Measurements from ENCODE around the gene FAXC.

Gene FAXC

DNA sequence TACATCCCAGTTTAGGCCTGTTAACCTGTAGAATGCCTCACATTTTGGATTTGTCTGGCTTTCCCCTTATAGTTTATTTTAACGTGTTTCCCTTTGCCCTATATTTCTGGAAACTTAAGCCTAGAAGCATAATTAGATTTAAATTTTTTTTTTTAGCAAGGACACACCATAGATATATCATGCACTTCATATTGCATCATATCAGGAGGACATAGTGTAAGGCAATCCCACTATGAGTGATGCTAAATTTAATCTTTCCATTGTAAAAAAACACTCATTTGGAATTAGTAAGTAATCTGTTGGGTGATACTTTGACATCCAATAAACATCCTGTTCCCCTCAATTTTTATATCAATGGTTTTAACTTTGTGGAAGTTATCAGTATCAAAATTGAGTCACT, 10.3 kb upstream of the FAXC start:
- H3K27me3 ChIP-seq (ENCODE audit: insufficient read depth, low read depth, severe bottlenecking), result no peaks in the 10 kb centered on the region
- no peak for DNase-seq
- H3K36me3 ChIP-seq, result no peaks in the 10 kb centered on the region
- no peak overlapping the region for H3K27ac ChIP-seq
- no peak overlapping the region for H3K4me3 ChIP-seq (ENCODE audit: low read depth, low read length)
- no peaks in the 10 kb centered on the region for H3K9me3 ChIP-seq (ENCODE audit: severe bottlenecking)
- TF ChIP-seq, protein P1, sequence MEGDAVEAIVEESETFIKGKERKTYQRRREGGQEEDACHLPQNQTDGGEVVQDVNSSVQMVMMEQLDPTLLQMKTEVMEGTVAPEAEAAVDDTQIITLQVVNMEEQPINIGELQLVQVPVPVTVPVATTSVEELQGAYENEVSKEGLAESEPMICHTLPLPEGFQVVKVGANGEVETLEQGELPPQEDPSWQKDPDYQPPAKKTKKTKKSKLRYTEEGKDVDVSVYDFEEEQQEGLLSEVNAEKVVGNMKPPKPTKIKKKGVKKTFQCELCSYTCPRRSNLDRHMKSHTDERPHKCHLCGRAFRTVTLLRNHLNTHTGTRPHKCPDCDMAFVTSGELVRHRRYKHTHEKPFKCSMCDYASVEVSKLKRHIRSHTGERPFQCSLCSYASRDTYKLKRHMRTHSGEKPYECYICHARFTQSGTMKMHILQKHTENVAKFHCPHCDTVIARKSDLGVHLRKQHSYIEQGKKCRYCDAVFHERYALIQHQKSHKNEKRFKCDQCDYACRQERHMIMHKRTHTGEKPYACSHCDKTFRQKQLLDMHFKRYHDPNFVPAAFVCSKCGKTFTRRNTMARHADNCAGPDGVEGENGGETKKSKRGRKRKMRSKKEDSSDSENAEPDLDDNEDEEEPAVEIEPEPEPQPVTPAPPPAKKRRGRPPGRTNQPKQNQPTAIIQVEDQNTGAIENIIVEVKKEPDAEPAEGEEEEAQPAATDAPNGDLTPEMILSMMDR (IDR thresholded peaks at IDR 0.05; ENCODE audit: low read depth, low read length), result no peak

DNA sequence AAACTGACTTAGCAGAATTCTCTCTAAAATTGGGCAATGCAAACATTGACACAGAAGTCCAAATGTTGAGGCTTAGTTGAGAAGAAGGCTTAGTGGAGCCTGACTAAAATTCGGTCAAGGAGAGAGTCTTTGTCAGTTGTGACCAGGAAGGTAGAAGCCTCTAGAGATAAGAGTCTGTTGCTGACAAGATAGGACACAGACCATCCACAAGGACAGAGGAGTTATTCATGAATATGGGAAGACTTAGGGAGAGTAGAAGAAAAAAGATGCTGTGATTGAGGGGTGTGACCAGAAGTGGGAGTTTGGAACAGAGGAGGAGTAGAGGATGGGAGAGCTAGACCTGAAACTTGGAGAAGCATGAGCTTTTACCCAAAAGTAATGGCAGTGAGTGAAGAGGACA, 7.2 kb upstream of the FAXC start:
- TF ChIP-seq, protein P1 (IDR thresholded peaks at IDR 0.05; ENCODE audit: low read depth, low read length), result no peak
- no peak overlapping the region for H3K27ac ChIP-seq
- no peak overlapping the region for H3K4me3 ChIP-seq (ENCODE audit: low read depth, low read length)
- no peaks in the 10 kb centered on the region for H3K36me3 ChIP-seq
- DNase-seq, result no peak
- no peaks in the 10 kb centered on the region for H3K9me3 ChIP-seq (ENCODE audit: severe bottlenecking)
- no peaks in the 10 kb centered on the region for H3K27me3 ChIP-seq (ENCODE audit: insufficient read depth, low read depth, severe bottlenecking)

DNA sequence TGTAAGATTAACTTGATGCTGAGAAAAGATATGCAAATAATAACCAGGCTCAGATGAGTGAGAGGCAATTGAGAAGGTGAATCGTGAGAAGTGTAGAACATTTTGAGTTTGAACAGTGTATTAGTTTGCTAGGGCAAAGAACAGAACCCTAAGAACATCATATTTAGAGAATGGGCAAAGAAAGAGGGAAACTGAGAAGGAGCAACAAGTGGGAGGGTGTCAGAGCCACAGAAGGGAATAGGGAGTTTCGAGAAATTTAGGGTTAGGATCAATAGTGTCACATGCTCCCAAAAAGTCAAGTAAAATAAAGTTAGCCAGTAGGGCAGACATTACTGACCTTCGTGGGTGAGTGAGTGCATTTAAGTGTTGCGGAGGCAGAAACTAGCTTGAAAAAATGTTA, 5.5 kb upstream of the FAXC start:
- TF ChIP-seq, protein P1 (IDR thresholded peaks at IDR 0.05; ENCODE audit: low read depth, low read length), result no peak
- DNase-seq, result no peak
- Histone ChIP-seq H3K9me3 (ENCODE audit: severe bottlenecking) (no peaks in the 10 kb centered on the region), H3K4me3 (ENCODE audit: low read depth, low read length) (no peak overlapping the region), H3K27me3 (ENCODE audit: insufficient read depth, low read depth, severe bottlenecking) (no peaks in the 10 kb centered on the region), H3K27ac (no peak overlapping the region), H3K36me3 (no peaks in the 10 kb centered on the region)

DNA sequence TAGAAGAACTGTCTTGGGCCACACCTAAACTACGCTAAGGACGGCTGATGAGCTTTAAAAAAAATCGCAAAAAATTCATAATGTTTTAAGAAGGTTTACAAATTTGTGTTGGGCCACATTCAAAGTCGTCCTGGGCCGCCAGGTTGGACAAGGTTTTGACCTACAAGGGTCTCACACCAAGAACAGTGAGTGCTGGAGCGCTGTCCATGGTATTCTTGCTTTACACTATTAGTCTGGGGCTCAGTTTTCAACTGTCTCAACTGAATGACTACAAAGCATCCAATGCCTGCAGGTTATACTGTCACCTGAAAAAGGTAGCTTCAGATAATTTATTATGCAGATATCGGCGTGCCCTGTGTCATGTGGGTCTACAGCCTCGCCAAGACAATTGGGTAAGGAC, 3.7 kb upstream of the FAXC start:
- H3K4me3 ChIP-seq (ENCODE audit: low read depth, low read length), result no peak overlapping the region
- no peak overlapping the region for H3K27ac ChIP-seq
- H3K27me3 ChIP-seq (ENCODE audit: insufficient read depth, low read depth, severe bottlenecking), result no peaks in the 10 kb centered on the region
- no peak for DNase-seq
- no peaks in the 10 kb centered on the region for H3K36me3 ChIP-seq
- H3K9me3 ChIP-seq (ENCODE audit: severe bottlenecking), result no peaks in the 10 kb centered on the region
- TF ChIP-seq, protein P1 (IDR thresholded peaks at IDR 0.05; ENCODE audit: low read depth, low read length), result no peak

DNA sequence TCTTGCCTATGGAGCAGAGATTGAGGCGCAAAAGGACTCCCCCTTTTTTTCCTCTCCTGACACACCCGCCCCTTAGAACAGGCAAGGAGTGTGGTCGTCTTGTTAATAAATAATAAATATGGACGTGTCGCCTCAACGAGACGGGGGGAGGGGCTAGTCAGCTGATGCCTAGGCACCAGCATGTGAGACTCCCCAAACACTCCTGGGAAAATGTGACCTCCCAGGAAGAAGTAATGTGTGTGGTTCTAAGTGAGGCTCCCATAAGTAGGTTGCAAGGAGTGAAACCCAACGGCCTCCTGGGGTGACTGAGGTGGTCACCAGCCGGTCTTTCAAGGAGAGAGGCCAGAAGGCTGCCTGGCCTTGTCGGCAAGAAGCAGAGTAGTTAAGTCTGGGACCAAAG, 1.1 kb upstream of the FAXC start:
- TF ChIP-seq, protein P1 (IDR thresholded peaks at IDR 0.05; ENCODE audit: low read depth, low read length), result no peak
- Histone ChIP-seq H3K27ac (no peak overlapping the region), H3K27me3 (ENCODE audit: insufficient read depth, low read depth, severe bottlenecking) (no peaks in the 10 kb centered on the region), H3K36me3 (no peaks in the 10 kb centered on the region), H3K9me3 (ENCODE audit: severe bottlenecking) (no peaks in the 10 kb centered on the region), H3K4me3 (ENCODE audit: low read depth, low read length) (peak overlapping the region; percentile 45)
- DNase-seq, result peak; percentile 27
